Fibroblast of villous mesenchyme (primary cell): Measurements from ENCODE around the gene FAM237A. TPM values are rescaled to one million over a fixed set of nuclear protein-coding genes. Genes with fewer than 3 reads are reported as not detected.

ENCODE experiments used
- DNase-seq: peaks from one replicate; pipeline ENCODE4 v3.0.0-alpha.2; 2010; ENCODE audit warnings: low read depth
- H3K4me3 ChIP-seq: 2 replicates; pipeline ENCODE4 v1.5.1; 2011; ENCODE audit warnings: low read depth, mild to moderate bottlenecking, low read length
- CTCF ChIP-seq: IDR thresholded peaks from 2 replicates; pipeline ENCODE4 v1.5.1; 2012; ENCODE audit warnings: low read depth, mild to moderate bottlenecking, low read length; ENCODE audit not compliant: insufficient read depth
- total RNA-seq: library from RNA; depleted of rRNA; stranded (reverse); fragments of >200 nt; gene quantifications from 2 replicates; pipeline ENCODE4 v1.2.3, GENCODE V29; 2012

Gene FAM237A
- total RNA-seq, 1 donor, result not detected

GRCh38 chr2:206639636-206640035 lies 2.7 kb upstream of the FAM237A start:
- DNase-seq, result no peak
- no peak for TF ChIP-seq CTCF
- no peak overlapping the region for H3K4me3 ChIP-seq

GRCh38 chr2:206641226-206641625 lies 1.1 kb upstream of the FAM237A start:
- DNase-seq, result no peak
- TF ChIP-seq CTCF, result no peak
- no peak overlapping the region for H3K4me3 ChIP-seq

GRCh38 chr2:206647985-206648384 lies 5.7 kb downstream of the FAM237A start:
- TF ChIP-seq CTCF, result no peak
- peak; percentile 12 for DNase-seq
- H3K4me3 ChIP-seq, result no peak overlapping the region

GRCh38 chr2:206657087-206657486 lies 14.8 kb downstream of the FAM237A start:
- no peak for TF ChIP-seq CTCF
- no peak for DNase-seq
- H3K4me3 ChIP-seq, result no peak overlapping the region

- H3K4me3 ChIP-seq, result no peak overlapping the region
- no peak for TF ChIP-seq CTCF
- DNase-seq, result no peak
These were observed 23.0 kb downstream of the FAM237A start for GRCh38 chr2:206665251-206665650.

- no peak overlapping the region for H3K4me3 ChIP-seq
- TF ChIP-seq CTCF, result no peak
- no peak for DNase-seq
These were observed 28.4 kb downstream of the FAM237A start for GRCh38 chr2:206670531-206671319.

- H3K4me3 ChIP-seq, result no peak overlapping the region
- no peak for DNase-seq
- no peak for TF ChIP-seq CTCF
These were observed 41.3 kb downstream of the FAM237A start for GRCh38 chr2:206683546-206683945.
